WI38 (cell line): ENCODE data around the gene ZNF831.

ENCODE experiments used
- H3K4me3 ChIP-seq: 2 replicates; pipeline ENCODE4 v1.5.1; 2011; ENCODE audit warnings: low read depth, mild to moderate bottlenecking, control low read depth, low read length
- CTCF ChIP-seq: IDR thresholded peaks from 2 replicates; pipeline ENCODE4 v1.5.1; 2012; ENCODE audit warnings: low read depth, mild to moderate bottlenecking, control low read depth, low read length

ZNF831 gene

DNA sequence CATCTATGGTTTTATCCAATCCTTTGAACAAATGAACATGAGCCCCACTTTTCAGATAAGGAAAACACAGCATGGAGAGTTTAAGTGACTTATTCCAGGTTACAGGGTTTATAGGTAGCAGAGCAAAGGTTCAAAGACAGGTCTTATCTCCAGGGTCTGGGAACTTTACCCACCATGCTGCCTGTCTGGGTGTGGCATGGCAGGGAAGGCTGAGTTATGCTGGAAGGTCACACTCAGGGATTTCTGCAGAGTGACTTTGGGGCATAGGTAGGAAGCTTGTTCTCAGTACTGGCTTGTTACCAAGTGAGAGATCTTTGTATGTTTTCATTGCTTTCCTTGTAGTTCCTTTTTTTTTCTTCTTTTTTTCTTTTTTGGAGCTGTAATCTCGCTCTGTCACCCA is 1.8 kb downstream of the ZNF831 start:
- TF ChIP-seq CTCF: no peak
- no peak overlapping the region for H3K4me3 ChIP-seq

GRCh38 chr20:59165891-59166709 is 2.5 kb downstream of the ZNF831 start:
- TF ChIP-seq CTCF: no peak
- H3K4me3 ChIP-seq: no peak overlapping the region

DNA sequence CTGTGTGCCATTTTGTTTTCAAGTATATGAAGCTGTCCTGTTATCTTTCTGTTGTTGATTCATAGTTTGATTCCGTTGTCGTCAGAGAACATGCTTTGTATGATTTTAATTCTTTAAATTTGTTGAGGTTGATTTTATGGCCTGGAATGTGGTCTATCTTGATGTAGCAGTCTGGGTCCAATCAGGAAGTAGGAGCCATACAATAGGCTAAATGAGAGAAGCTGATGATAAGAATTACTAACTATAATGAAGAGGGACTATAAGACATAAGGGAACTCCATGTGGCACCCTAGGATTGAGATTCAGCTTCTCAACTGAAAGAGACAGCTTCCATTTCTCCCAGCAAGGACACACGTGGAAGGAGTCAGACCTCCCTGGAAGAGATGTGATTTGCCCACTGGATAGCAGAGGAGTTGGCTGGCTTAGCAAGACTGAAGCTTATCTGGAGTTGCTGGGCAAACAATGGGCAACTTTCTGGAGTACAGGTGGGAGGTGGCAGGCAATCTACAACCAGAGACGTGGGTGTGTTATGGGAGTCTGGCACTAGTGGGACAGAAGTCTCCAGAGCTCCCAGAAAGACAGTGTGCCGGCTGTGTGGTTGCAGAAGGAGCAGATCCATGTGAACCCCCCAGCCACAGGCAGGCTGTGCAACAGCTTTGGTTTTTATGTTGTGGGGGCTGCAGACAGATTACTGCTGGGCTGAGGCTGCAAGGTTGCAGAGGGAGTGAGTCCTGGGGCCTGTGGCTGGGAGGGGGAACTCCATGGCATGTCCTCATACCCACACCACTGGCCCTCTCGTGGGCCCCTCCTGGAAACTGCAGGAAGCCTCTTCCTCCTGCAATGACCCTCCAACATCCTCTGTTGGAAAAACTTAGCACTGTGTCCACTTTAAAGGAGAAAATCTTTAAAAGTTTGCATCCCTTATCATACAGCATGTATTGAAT is 7.1 kb downstream of the ZNF831 start:
- no peak for TF ChIP-seq CTCF
- no peak overlapping the region for H3K4me3 ChIP-seq

DNA sequence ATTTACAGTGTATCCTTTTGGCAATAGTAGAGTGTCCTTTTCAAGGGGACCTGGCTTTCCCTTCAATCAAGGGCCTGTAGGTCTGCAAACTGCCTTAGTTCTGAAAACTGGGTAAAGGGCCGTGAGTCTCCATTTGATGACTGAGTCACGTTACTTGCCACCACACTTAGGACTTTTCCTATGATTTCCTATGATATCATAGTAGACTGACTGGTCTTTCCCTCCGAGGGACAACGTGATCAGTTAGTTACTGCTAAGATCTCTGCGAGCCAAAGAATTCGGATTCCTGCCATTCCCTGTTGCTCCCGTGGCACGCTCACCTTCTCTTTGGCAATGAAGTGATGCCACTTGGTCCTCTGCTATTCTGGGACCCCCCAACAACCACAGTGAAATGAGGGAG is 8.4 kb downstream of the ZNF831 start:
- H3K4me3 ChIP-seq: no peak overlapping the region
- TF ChIP-seq CTCF: no peak

GRCh38 chr20:59173938-59174491 is 10.4 kb downstream of the ZNF831 start:
- H3K4me3 ChIP-seq: no peak overlapping the region
- no peak for TF ChIP-seq CTCF

- TF ChIP-seq CTCF: no peak
Measured at GRCh38 chr20:59175002-59175401, 11.4 kb downstream of the ZNF831 start.

More at GRCh38 chr20:59175002-59175401, 11.4 kb downstream of the ZNF831 start:
- H3K4me3 ChIP-seq: no peak overlapping the region
